SJSA1 (cell line): Measurements from ENCODE around the gene GPR33. TPM values are rescaled to one million over a fixed set of nuclear protein-coding genes. Genes with fewer than 3 reads are reported as not detected.
"Not testable (repeated sequence)": the region's sequence is repeated elsewhere in the genome, so short reads cannot be mapped to it uniquely, and the experiment has no call there.

ENCODE experiments used
- DNase-seq, 2 experiments: peaks; one replicate each; pipeline ENCODE4 v3.0.0-alpha.2; 2015 to 2020; ENCODE audit warnings: low spot score in 2 of 2, low read depth in 1 of 2
- H3K27ac ChIP-seq: fragments of 250-450 bp; sonication (Bioruptor Pico); 2 replicates; pipeline ENCODE4 v1.5.1; 2020; ENCODE audit warnings: mild to moderate bottlenecking, moderate library complexity
- H3K27me3 ChIP-seq: fragments of 250-450 bp; sonication (Bioruptor Pico); replicated peaks from 2 replicates; pipeline ENCODE4 v1.5.1; 2020; ENCODE audit warnings: mild to moderate bottlenecking, moderate library complexity
- H3K36me3 ChIP-seq: fragments of 250-450 bp; sonication (Bioruptor Pico); 2 replicates; pipeline ENCODE4 v1.5.1; 2020; ENCODE audit warnings: mild to moderate bottlenecking
- H3K4me1 ChIP-seq: fragments of 250-450 bp; sonication (Bioruptor Pico); replicated peaks from 2 replicates; pipeline ENCODE4 v1.6.1; 2021; ENCODE audit warnings: mild to moderate bottlenecking
- H3K4me3 ChIP-seq: fragments of 250-450 bp; sonication (Bioruptor Pico); 2 replicates; pipeline ENCODE4 v1.5.1; 2020; ENCODE audit warnings: mild to moderate bottlenecking
- H3K9me3 ChIP-seq: fragments of 250-450 bp; sonication (Bioruptor Pico); replicated peaks from 2 replicates; pipeline ENCODE4 v1.5.1; 2020; ENCODE audit warnings: mild to moderate bottlenecking
- total RNA-seq: library from RNA; depleted of rRNA; stranded (reverse); fragments of >200 nt; shearing (Covaris generic); gene quantifications from 2 replicates; pipeline ENCODE4 v1.2.3, GENCODE V29; 2014

The GPR33 gene
- total RNA-seq, 1 experiment from 2014 or later: not detected

- no peak for DNase-seq
- Histone ChIP-seq H3K9me3 (no peaks in the 10 kb centered on the region), H3K4me1 (no peaks in the 10 kb centered on the region), H3K36me3 (no peaks in the 10 kb centered on the region), H3K4me3 (no peak overlapping the region), H3K27me3 (no peaks in the 10 kb centered on the region), H3K27ac (no peak overlapping the region)
Measured at GRCh38 chr14:31484754-31485153, 3.1 kb downstream of the GPR33 start.

GRCh38 chr14:31480156-31480555 is 7.7 kb downstream of the GPR33 start:
- Histone ChIP-seq H3K4me3 (no peak overlapping the region), H3K36me3 (no peaks in the 10 kb centered on the region), H3K9me3 (no peaks in the 10 kb centered on the region), H3K4me1 (no peaks in the 10 kb centered on the region), H3K27ac (no peak overlapping the region), H3K27me3 (no peaks in the 10 kb centered on the region)
- no peak for DNase-seq

GRCh38 chr14:31479027-31479426 is 8.8 kb downstream of the GPR33 start:
- DNase-seq: no peak
- Histone ChIP-seq H3K4me1 (no peaks in the 10 kb centered on the region), H3K27me3 (no peaks in the 10 kb centered on the region), H3K36me3 (no peaks in the 10 kb centered on the region), H3K4me3 (no peak overlapping the region), H3K9me3 (no peaks in the 10 kb centered on the region), H3K27ac (no peak overlapping the region)

- DNase-seq: no peak
- no peak overlapping the region for H3K4me3 ChIP-seq
Measured at GRCh38 chr14:31477248-31477647, 10.6 kb downstream of the GPR33 start.

GRCh38 chr14:31476131-31476866 is 11.5 kb downstream of the GPR33 start:
- no peak overlapping the region for H3K4me3 ChIP-seq
- no peak overlapping the region for H3K27ac ChIP-seq
- H3K27me3 ChIP-seq: no peaks in the 10 kb centered on the region
- H3K4me1 ChIP-seq: no peaks in the 10 kb centered on the region
- no peaks in the 10 kb centered on the region for H3K36me3 ChIP-seq
- H3K9me3 ChIP-seq: no peaks in the 10 kb centered on the region
- DNase-seq: no peak

More at GRCh38 chr14:31477248-31477647, 10.6 kb downstream of the GPR33 start:
- H3K36me3 ChIP-seq: no peaks in the 10 kb centered on the region
- H3K27me3 ChIP-seq: no peaks in the 10 kb centered on the region
- H3K27ac ChIP-seq: no peak overlapping the region
- H3K4me1 ChIP-seq: no peaks in the 10 kb centered on the region
- no peaks in the 10 kb centered on the region for H3K9me3 ChIP-seq

- H3K27ac ChIP-seq: no peak overlapping the region
- H3K4me1 ChIP-seq: no peaks in the 10 kb centered on the region
- H3K36me3 ChIP-seq: no peaks in the 10 kb centered on the region
- no peaks in the 10 kb centered on the region for H3K9me3 ChIP-seq
- no peak for DNase-seq
- no peaks in the 10 kb centered on the region for H3K27me3 ChIP-seq
- H3K4me3 ChIP-seq: no peak overlapping the region
Measured at GRCh38 chr14:31466554-31466953, 21.3 kb downstream of the GPR33 start.

GRCh38 chr14:31465111-31465510 is 22.7 kb downstream of the GPR33 start:
- H3K27ac ChIP-seq: no peak overlapping the region
- H3K4me3 ChIP-seq: no peak overlapping the region
- no peaks in the 10 kb centered on the region for H3K27me3 ChIP-seq
- no peaks in the 10 kb centered on the region for H3K4me1 ChIP-seq
- H3K36me3 ChIP-seq: no peaks in the 10 kb centered on the region
- no peak for DNase-seq
- H3K9me3 ChIP-seq: no peaks in the 10 kb centered on the region

- H3K4me1 ChIP-seq, DNase-seq, H3K9me3 ChIP-seq, H3K27me3 ChIP-seq, H3K27ac ChIP-seq, H3K4me3 ChIP-seq, H3K36me3 ChIP-seq: not testable (repeated sequence)
Measured at GRCh38 chr14:31462450-31462849, 25.4 kb downstream of the GPR33 start.

- Histone ChIP-seq H3K9me3 (no peaks in the 10 kb centered on the region), H3K36me3 (no peaks in the 10 kb centered on the region; the same call in 1 of the 2 replicates), H3K27me3 (no peaks in the 10 kb centered on the region), H3K4me3 (no peak overlapping the region), H3K4me1 (peaks cover 6% of the 10 kb centered on the region), H3K27ac (no peak overlapping the region)
- DNase-seq: no peak
Measured at GRCh38 chr14:31461545-31461944, 26.3 kb downstream of the GPR33 start.

- H3K27me3 ChIP-seq: no peaks in the 10 kb centered on the region
- H3K36me3 ChIP-seq: no peaks in the 10 kb centered on the region; the same call in 1 of the 2 replicates
- H3K4me1 ChIP-seq: peaks cover 6% of the 10 kb centered on the region
- peak overlapping the region; percentile 77 for H3K4me3 ChIP-seq
- H3K27ac ChIP-seq: no peak overlapping the region
- no peak for DNase-seq
- H3K9me3 ChIP-seq: no peaks in the 10 kb centered on the region
Measured at GRCh38 chr14:31457665-31458659, 29.9 kb downstream of the GPR33 start.

GRCh38 chr14:31456841-31457664 is 30.8 kb downstream of the GPR33 start, which contains the start of gene DTD2:
Gene DTD2 (minus strand): TSS chr14:31457506. CDS start chr14:31457393, 113 bp downstream.
- H3K27me3 ChIP-seq: no peaks in the 10 kb centered on the region
- peak within 1 kb of the TSS; percentile 77 for H3K4me3 ChIP-seq
- H3K27ac ChIP-seq: peak within 1 kb of the TSS; percentile 69
- peaks cover 6% of the 10 kb centered on the region for H3K4me1 ChIP-seq
- H3K36me3 ChIP-seq: peaks cover 4% of the 10 kb centered on the region
- no peaks in the 10 kb centered on the region for H3K9me3 ChIP-seq
- DNase-seq: peak; percentile 90 to 93

- no peaks in the 10 kb centered on the region for H3K27me3 ChIP-seq
- no peaks in the 10 kb centered on the region for H3K9me3 ChIP-seq
- no peaks in the 10 kb centered on the region for H3K4me1 ChIP-seq
- no peak overlapping the region for H3K27ac ChIP-seq
- peak in 1 of 2 experiments; percentile 28 for DNase-seq
- H3K36me3 ChIP-seq: peaks cover 17% of the 10 kb centered on the region
- H3K4me3 ChIP-seq: no peak overlapping the region
Measured at GRCh38 chr14:31449971-31450610, 37.7 kb downstream of the GPR33 start.

GRCh38 chr14:31449136-31449535 is 38.7 kb downstream of the GPR33 start:
- H3K27ac ChIP-seq: no peak overlapping the region
- H3K36me3 ChIP-seq: peaks cover 17% of the 10 kb centered on the region
- no peak for DNase-seq
- H3K9me3 ChIP-seq: no peaks in the 10 kb centered on the region
- no peak overlapping the region for H3K4me3 ChIP-seq
- H3K4me1 ChIP-seq: no peaks in the 10 kb centered on the region
- no peaks in the 10 kb centered on the region for H3K27me3 ChIP-seq
